Panc1 (cell line): ENCODE results near the gene EXOC6B. TPM values are rescaled to one million over a fixed set of nuclear protein-coding genes. Genes with fewer than 3 reads are reported as not detected.

Experiments
- ATAC-seq: fragments of 200-7000 bp; cut with Tn5 transposase; 2 replicates; pipeline ENCODE4 v1.9.1; 2020; ENCODE audit warnings: mild to moderate bottlenecking, moderate library complexity
- BruUV-seq: library from RNA; stranded (reverse); fragments of 400-500 nt; replicated peaks from 2 replicates; lab custom pipeline; 2021; lab: Mats Ljungman, UMichigan
- CTCF ChIA-PET: fragments of 300-600 bp; sonication (Branson Sonifier 250); formaldehyde crosslinking; loops from one replicate; lab custom pipeline; 2022; ENCODE audit warnings: antibody characterized with exemption; lab: Charles Lee
- POLR2A ChIA-PET: fragments of 300-600 bp; sonication (Branson Sonifier 250); formaldehyde crosslinking; loops from one replicate; lab custom pipeline; 2022; ENCODE audit warnings: antibody characterized with exemption; lab: Charles Lee
- DNase-seq: peaks from one replicate; pipeline ENCODE4 v3.0.0-alpha.2; 2010; ENCODE audit warnings: low read depth, low spot score
- H3K27ac ChIP-seq: 2 replicates; pipeline ENCODE4 v1.5.1; 2011; ENCODE audit warnings: mild to moderate bottlenecking, low read length, inconsistent platforms
- H3K27me3 ChIP-seq: fragments of 200-500 bp; sonication (Bioruptor generic); 2 replicates; pipeline ENCODE4 v1.6.0; 2014; ENCODE audit warnings: low read length, inconsistent platforms; ENCODE audit not compliant: control insufficient read depth, insufficient read depth
- H3K36me3 ChIP-seq: fragments of 200-500 bp; sonication (Bioruptor generic); 2 replicates; pipeline ENCODE4 v1.5.1; 2014; ENCODE audit warnings: inconsistent platforms, mild to moderate bottlenecking, low read length, moderate library complexity; ENCODE audit not compliant: control insufficient read depth, insufficient read depth
- H3K4me1 ChIP-seq: 2 replicates; pipeline ENCODE4 v1.5.1; 2011; ENCODE audit warnings: inconsistent platforms, mild to moderate bottlenecking, low read length, moderate library complexity; ENCODE audit not compliant: control insufficient read depth, insufficient read depth
- H3K4me3 ChIP-seq, 2 experiments: 2 replicates each; pipeline ENCODE4 v1.5.1; 2011 to 2012; ENCODE audit warnings: low read depth in 2 of 2, low read length in 2 of 2, mild to moderate bottlenecking in 2 of 2, inconsistent platforms in 1 of 2, moderate library complexity in 1 of 2
- H3K9me3 ChIP-seq: fragments of 200-500 bp; sonication (Bioruptor generic); 2 replicates; pipeline ENCODE4 v1.5.1; 2014; ENCODE audit warnings: low read depth, mild to moderate bottlenecking, inconsistent platforms, low read length, moderate library complexity; ENCODE audit not compliant: control insufficient read depth, insufficient read depth
- CTCF ChIP-seq: fragments of 450-650 bp; IDR thresholded peaks from 2 replicates; pipeline ENCODE4 v1.5.1; 2017; ENCODE audit warnings: mild to moderate bottlenecking
- POLR2AphosphoS5 ChIP-seq: IDR thresholded peaks from 2 replicates; pipeline ENCODE4 v1.6.1; 2012; ENCODE audit warnings: mild to moderate bottlenecking, low read depth, low read length, moderate library complexity
- SIN3A ChIP-seq: IDR thresholded peaks from 2 replicates; pipeline ENCODE4 v1.6.1; 2012; ENCODE audit warnings: low read depth, mild to moderate bottlenecking, low read length, moderate library complexity, borderline replicate concordance; ENCODE audit not compliant: insufficient read depth
- TCF7L2 ChIP-seq: IDR thresholded peaks from 2 replicates; pipeline ENCODE4 v1.6.1; 2011; ENCODE audit warnings: mild to moderate bottlenecking, low read depth, low read length, inconsistent platforms
- in situ Hi-C: cut with HindIII; loops from 2 replicates; pipeline ENCODE4 v1.10.0; 2016; ENCODE audit warnings: low sequenced_read_pairs, low pct_unique_long_range_greater_than_20kb
- intact Hi-C: fragments of 100-400 bp; cut with micrococcal nuclease; formaldehyde crosslinking; loops from one replicate; pipeline ENCODE4 v1.10.0; 2022; ENCODE audit not compliant: unreplicated experiment
- total RNA-seq: library from RNA; stranded (reverse); gene quantifications from one replicate; pipeline ENCODE4 v1.2.1, GENCODE V29; 2021; ENCODE audit not compliant: unreplicated experiment
- TF ChIP-seq, protein P1 (sequence below), 2 experiments: IDR thresholded peaks; 2 replicates each; pipeline ENCODE4 v1.6.1; 2011 to 2012; ENCODE audit warnings: low read depth in 2 of 2, control low read depth in 1 of 2, low read length in 1 of 2, mild to moderate bottlenecking in 1 of 2, moderate library complexity in 1 of 2; ENCODE audit not compliant: insufficient read depth in 1 of 2

Gene EXOC6B
- total RNA-seq, 1 experiment from 2014 or later: 23.2 TPM

DNA sequence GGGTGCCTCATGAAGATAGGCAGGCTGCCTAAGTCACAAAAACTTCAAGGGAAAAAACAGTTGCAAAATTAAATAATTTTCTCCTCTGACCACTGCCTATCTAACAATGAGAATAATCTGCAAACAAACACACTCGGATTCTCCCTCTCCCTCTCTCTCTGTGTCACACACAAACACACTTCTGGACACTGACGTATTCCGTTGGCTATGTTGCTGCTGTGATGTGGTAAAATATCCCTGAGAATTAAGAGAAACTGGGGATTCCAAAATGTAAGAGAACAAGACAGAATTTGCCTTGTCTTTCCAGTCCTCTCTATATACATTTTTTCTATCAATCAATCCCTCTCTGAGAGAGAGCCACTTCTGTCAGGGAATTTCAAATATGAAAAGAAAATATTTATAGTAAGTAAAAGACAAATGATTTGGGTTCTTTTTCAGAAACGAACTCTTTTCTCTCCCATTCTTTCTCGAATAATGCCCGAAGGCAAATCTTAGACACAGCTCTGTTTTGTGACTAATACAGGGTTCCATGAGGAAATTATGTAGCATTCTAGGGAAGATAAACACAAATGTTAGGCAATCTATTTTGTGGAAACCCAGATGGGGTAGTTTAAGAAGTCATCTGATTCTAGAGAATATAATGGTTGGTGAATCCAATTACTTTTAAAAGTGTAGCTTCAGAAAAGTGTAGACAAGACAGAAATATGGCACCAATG, 367.9 kb downstream of the EXOC6B start:
- POLR2A ChIA-PET: no interaction called here
- Histone ChIP-seq H3K4me3 (no peak overlapping the region), H3K36me3 (no peaks in the 10 kb centered on the region), H3K4me1 (no peaks in the 10 kb centered on the region), H3K27me3 (no peaks in the 10 kb centered on the region), H3K9me3 (peaks cover 14% of the 10 kb centered on the region; the same call in 1 of the 2 replicates), H3K27ac (no peak overlapping the region)
- intact Hi-C loops: no loop called here
- TF ChIP-seq CTCF: no peak
- TF ChIP-seq POLR2AphosphoS5: no peak
- no peak for TF ChIP-seq SIN3A
- no peak for TF ChIP-seq TCF7L2
- TF ChIP-seq, protein P1, sequence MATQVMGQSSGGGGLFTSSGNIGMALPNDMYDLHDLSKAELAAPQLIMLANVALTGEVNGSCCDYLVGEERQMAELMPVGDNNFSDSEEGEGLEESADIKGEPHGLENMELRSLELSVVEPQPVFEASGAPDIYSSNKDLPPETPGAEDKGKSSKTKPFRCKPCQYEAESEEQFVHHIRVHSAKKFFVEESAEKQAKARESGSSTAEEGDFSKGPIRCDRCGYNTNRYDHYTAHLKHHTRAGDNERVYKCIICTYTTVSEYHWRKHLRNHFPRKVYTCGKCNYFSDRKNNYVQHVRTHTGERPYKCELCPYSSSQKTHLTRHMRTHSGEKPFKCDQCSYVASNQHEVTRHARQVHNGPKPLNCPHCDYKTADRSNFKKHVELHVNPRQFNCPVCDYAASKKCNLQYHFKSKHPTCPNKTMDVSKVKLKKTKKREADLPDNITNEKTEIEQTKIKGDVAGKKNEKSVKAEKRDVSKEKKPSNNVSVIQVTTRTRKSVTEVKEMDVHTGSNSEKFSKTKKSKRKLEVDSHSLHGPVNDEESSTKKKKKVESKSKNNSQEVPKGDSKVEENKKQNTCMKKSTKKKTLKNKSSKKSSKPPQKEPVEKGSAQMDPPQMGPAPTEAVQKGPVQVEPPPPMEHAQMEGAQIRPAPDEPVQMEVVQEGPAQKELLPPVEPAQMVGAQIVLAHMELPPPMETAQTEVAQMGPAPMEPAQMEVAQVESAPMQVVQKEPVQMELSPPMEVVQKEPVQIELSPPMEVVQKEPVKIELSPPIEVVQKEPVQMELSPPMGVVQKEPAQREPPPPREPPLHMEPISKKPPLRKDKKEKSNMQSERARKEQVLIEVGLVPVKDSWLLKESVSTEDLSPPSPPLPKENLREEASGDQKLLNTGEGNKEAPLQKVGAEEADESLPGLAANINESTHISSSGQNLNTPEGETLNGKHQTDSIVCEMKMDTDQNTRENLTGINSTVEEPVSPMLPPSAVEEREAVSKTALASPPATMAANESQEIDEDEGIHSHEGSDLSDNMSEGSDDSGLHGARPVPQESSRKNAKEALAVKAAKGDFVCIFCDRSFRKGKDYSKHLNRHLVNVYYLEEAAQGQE (IDR thresholded peaks at IDR 0.05; ENCODE audit: insufficient read depth in 1 of 2, low read depth in 2 of 2, low read length in 1 of 2): no peak
- CTCF ChIA-PET: no interaction called here
- no peak for ATAC-seq
- DNase-seq: no peak
- in situ Hi-C loops: no loop called here
- no TSS peak for BruUV-seq

GRCh38 chr2:72454189-72454588, 371.6 kb downstream of the EXOC6B start:
- Histone ChIP-seq H3K27me3 (no peaks in the 10 kb centered on the region), H3K36me3 (no peaks in the 10 kb centered on the region), H3K27ac (no peak overlapping the region), H3K4me1 (no peaks in the 10 kb centered on the region), H3K4me3 (no peak overlapping the region), H3K9me3 (no peaks in the 10 kb centered on the region)
- ChIA-PET CTCF (no interaction called here), POLR2A (no interaction called here)
- DNase-seq: no peak
- intact Hi-C loops: no loop called here
- no peak for TF ChIP-seq SIN3A
- TF ChIP-seq, protein P1 (IDR thresholded peaks at IDR 0.05; ENCODE audit: insufficient read depth in 1 of 2, low read depth in 2 of 2, low read length in 1 of 2): no peak
- TF ChIP-seq CTCF: no peak
- no peak for TF ChIP-seq TCF7L2
- TF ChIP-seq POLR2AphosphoS5: no peak
- no TSS peak for BruUV-seq
- ATAC-seq: no peak
- in situ Hi-C loops: no loop called here
